ENCODE measurements around the gene ANTXR1. TPM values are rescaled to one million over a fixed set of nuclear protein-coding genes. Genes with fewer than 3 reads are reported as not detected.
A peak's percentile ranks its signal among the peaks of the same experiment; 100 is the strongest.

The ANTXR1 gene
- total RNA-seq, 8 experiments from 2014 or later, result 5.2 to 259 (median 39.8) TPM

- in situ Hi-C loops (cut with MboI; ENCODE audit: low pct_unique_long_range_greater_than_20kb in 2 of 9, low sequenced_read_pairs in 9 of 9, unreplicated experiment in 9 of 9), result no loop called here
- WGBS, 10 experiments, result 10 to 100% (median 77%) methylated on average over 2 to 4 of the region's 4 CpGs; no CpG with 5 or more reads in 1 of the 10 experiments
- ATAC-seq (replicated peaks in 6 of 8), result peak in 2 of 8 experiments; percentile 7 to 12
- peaks cover 0 to 13% of the 10 kb centered on the region in 2 donors for H3K4me1 ChIP-seq (replicated peaks in 1 of 2)
- H3K27ac ChIP-seq, result no peak overlapping the region
- no peak overlapping the region for H3K4me3 ChIP-seq
Observed at GRCh38 chr2:69086466-69086865, 73.5 kb downstream of the ANTXR1 start.

- Histone ChIP-seq H3K4me1 (replicated peaks in 1 of 2) (peaks cover 0 to 10% of the 10 kb centered on the region in 2 donors), H3K27ac (no peak overlapping the region), H3K4me3 (no peak overlapping the region)
- peak in 1 of 8 experiments; percentile 58 for ATAC-seq (replicated peaks in 6 of 8)
- WGBS, 10 experiments, result 60 to 100% (median 86%) methylated on average over 1 to 4 of the region's 5 CpGs; no CpG with 5 or more reads in 1 of the 10 experiments
- in situ Hi-C loops (cut with MboI; ENCODE audit: low pct_unique_long_range_greater_than_20kb in 2 of 9, low sequenced_read_pairs in 9 of 9, unreplicated experiment in 9 of 9), result no loop called here
Observed at GRCh38 chr2:69087211-69087911, 74.4 kb downstream of the ANTXR1 start.

- Histone ChIP-seq H3K4me3 (no peak overlapping the region), H3K4me1 (replicated peaks in 1 of 2) (peaks cover 0 to 5% of the 10 kb centered on the region in 2 donors), H3K27ac (no peak overlapping the region)
- 0 to 100% (median 83%) methylated on average over 1 of the region's 1 CpG; no CpG with 5 or more reads in 3 of the 10 experiments for WGBS, 10 experiments
- in situ Hi-C loops (cut with MboI; ENCODE audit: low pct_unique_long_range_greater_than_20kb in 2 of 9, low sequenced_read_pairs in 9 of 9, unreplicated experiment in 9 of 9), result no loop called here
- no peak for ATAC-seq (replicated peaks in 6 of 8)
Observed at GRCh38 chr2:69087912-69088240, 74.9 kb downstream of the ANTXR1 start.

GRCh38 chr2:69088466-69088865 is 75.5 kb downstream of the ANTXR1 start:
- WGBS, 10 experiments, result 48 to 100% (median 100%) methylated on average over 1 to 3 of the region's 3 CpGs; no CpG with 5 or more reads in 5 of the 10 experiments
- in situ Hi-C loops (cut with MboI; ENCODE audit: low pct_unique_long_range_greater_than_20kb in 2 of 9, low sequenced_read_pairs in 9 of 9, unreplicated experiment in 9 of 9), result no loop called here

GRCh38 chr2:69089266-69089665 is 76.3 kb downstream of the ANTXR1 start:
- Histone ChIP-seq H3K4me1 (replicated peaks in 1 of 2) (no peaks in the 10 kb centered on the region), H3K27ac (no peak overlapping the region), H3K4me3 (no peak overlapping the region)
- 29 to 100% (median 83%) methylated on average over 1 to 3 of the region's 3 CpGs for WGBS, 10 experiments
- in situ Hi-C loops (cut with MboI; ENCODE audit: low pct_unique_long_range_greater_than_20kb in 2 of 9, low sequenced_read_pairs in 9 of 9, unreplicated experiment in 9 of 9), result no loop called here
- peak in 4 of 8 experiments; percentile 20 to 56 (median 51) for ATAC-seq (replicated peaks in 6 of 8)

More at GRCh38 chr2:69088466-69088865, 75.5 kb downstream of the ANTXR1 start:
- H3K4me1 ChIP-seq (replicated peaks in 1 of 2), result peaks cover 0 to 3% of the 10 kb centered on the region in 2 donors
- ATAC-seq (replicated peaks in 6 of 8), result peak in 3 of 8 experiments; percentile 7 to 54 (median 43)
- H3K4me3 ChIP-seq, result no peak overlapping the region
- no peak overlapping the region for H3K27ac ChIP-seq

GRCh38 chr2:69089998-69090397 is 77.0 kb downstream of the ANTXR1 start:
- Histone ChIP-seq H3K4me3 (no peak overlapping the region), H3K4me1 (replicated peaks in 1 of 2) (no peaks in the 10 kb centered on the region), H3K27ac (no peak overlapping the region)
- ATAC-seq (replicated peaks in 6 of 8), result no peak
- in situ Hi-C loops (cut with MboI; ENCODE audit: low pct_unique_long_range_greater_than_20kb in 2 of 9, low sequenced_read_pairs in 9 of 9, unreplicated experiment in 9 of 9), result no loop called here
- 86 to 100% (median 100%) methylated on average over 1 of the region's 1 CpG; no CpG with 5 or more reads in 5 of the 10 experiments for WGBS, 10 experiments

- no peak overlapping the region for H3K27ac ChIP-seq
- no peak for ATAC-seq (replicated peaks in 6 of 8)
- H3K4me3 ChIP-seq, result no peak overlapping the region
- WGBS, 10 experiments, result 40 to 100% (median 75%) methylated on average over 2 to 6 of the region's 6 CpGs; no CpG with 5 or more reads in 1 of the 10 experiments
- no peaks in the 10 kb centered on the region for H3K4me1 ChIP-seq (replicated peaks in 1 of 2)
- in situ Hi-C loops (cut with MboI; ENCODE audit: low pct_unique_long_range_greater_than_20kb in 2 of 9, low sequenced_read_pairs in 9 of 9, unreplicated experiment in 9 of 9), result no loop called here
Observed at GRCh38 chr2:69090820-69091219, 77.8 kb downstream of the ANTXR1 start.

GRCh38 chr2:69092857-69093256 is 79.9 kb downstream of the ANTXR1 start:
- in situ Hi-C loops (cut with MboI; ENCODE audit: low pct_unique_long_range_greater_than_20kb in 2 of 9, low sequenced_read_pairs in 9 of 9, unreplicated experiment in 9 of 9), result no loop called here
- Histone ChIP-seq H3K4me3 (no peak overlapping the region), H3K4me1 (replicated peaks in 1 of 2) (no peaks in the 10 kb centered on the region), H3K27ac (no peak overlapping the region)
- no peak for ATAC-seq (replicated peaks in 6 of 8)
- 33 to 100% (median 100%) methylated on average over 1 of the region's 1 CpG; no CpG with 5 or more reads in 1 of the 10 experiments for WGBS, 10 experiments

GRCh38 chr2:69095305-69095704 is 82.3 kb downstream of the ANTXR1 start:
- in situ Hi-C loops (cut with MboI; ENCODE audit: low pct_unique_long_range_greater_than_20kb in 2 of 9, low sequenced_read_pairs in 9 of 9, unreplicated experiment in 9 of 9), result no loop called here
- Histone ChIP-seq H3K4me3 (no peak overlapping the region), H3K27ac (no peak overlapping the region), H3K4me1 (replicated peaks in 1 of 2) (no peaks in the 10 kb centered on the region)
- 7 to 100% (median 80%) methylated on average over 1 to 2 of the region's 2 CpGs; no CpG with 5 or more reads in 1 of the 10 experiments for WGBS, 10 experiments
- peak in 4 of 8 experiments; percentile 37 to 92 (median 58) for ATAC-seq (replicated peaks in 6 of 8)

GRCh38 chr2:69096326-69097095 is 83.5 kb downstream of the ANTXR1 start:
- H3K27ac ChIP-seq, result no peak overlapping the region
- 61 to 100% (median 91%) methylated on average over 1 to 2 of the region's 2 CpGs for WGBS, 10 experiments
- no peaks in the 10 kb centered on the region for H3K4me1 ChIP-seq (replicated peaks in 1 of 2)
- no peak for ATAC-seq (replicated peaks in 6 of 8)
- no peak overlapping the region for H3K4me3 ChIP-seq
- in situ Hi-C loops (cut with MboI; ENCODE audit: low pct_unique_long_range_greater_than_20kb in 2 of 9, low sequenced_read_pairs in 9 of 9, unreplicated experiment in 9 of 9), result no loop called here

- no peak for ATAC-seq (replicated peaks in 6 of 8)
- Histone ChIP-seq H3K27ac (no peak overlapping the region), H3K4me1 (replicated peaks in 1 of 2) (no peaks in the 10 kb centered on the region), H3K4me3 (no peak overlapping the region)
- in situ Hi-C loops (cut with MboI; ENCODE audit: low pct_unique_long_range_greater_than_20kb in 2 of 9, low sequenced_read_pairs in 9 of 9, unreplicated experiment in 9 of 9), result no loop called here
- 6 to 100% (median 72%) methylated on average over 1 to 2 of the region's 2 CpGs for WGBS, 10 experiments
Observed at GRCh38 chr2:69097148-69097610, 84.2 kb downstream of the ANTXR1 start.

GRCh38 chr2:69097891-69098655 is 85.1 kb downstream of the ANTXR1 start:
- in situ Hi-C loops (cut with MboI; ENCODE audit: low pct_unique_long_range_greater_than_20kb in 2 of 9, low sequenced_read_pairs in 9 of 9, unreplicated experiment in 9 of 9), result no loop called here
- ATAC-seq (replicated peaks in 6 of 8), result peak in 3 of 8 experiments; percentile 5 to 77 (median 7)
- Histone ChIP-seq H3K4me1 (replicated peaks in 1 of 2) (no peaks in the 10 kb centered on the region), H3K4me3 (no peak overlapping the region), H3K27ac (no peak overlapping the region)
- 33 to 100% (median 80%) methylated on average over 1 to 2 of the region's 2 CpGs; no CpG with 5 or more reads in 2 of the 10 experiments for WGBS, 10 experiments

GRCh38 chr2:69099541-69099940 is 86.6 kb downstream of the ANTXR1 start:
- Histone ChIP-seq H3K4me1 (replicated peaks in 1 of 2) (no peaks in the 10 kb centered on the region), H3K4me3 (no peak overlapping the region), H3K27ac (no peak overlapping the region)
- peak in 4 of 8 experiments; percentile 44 to 55 (median 50) for ATAC-seq (replicated peaks in 6 of 8)
- in situ Hi-C loops (cut with MboI; ENCODE audit: low pct_unique_long_range_greater_than_20kb in 2 of 9, low sequenced_read_pairs in 9 of 9, unreplicated experiment in 9 of 9), result no loop called here

Measured in motor neuron (in vitro differentiated cells).